H9 (cell line): ENCODE measurements around the gene ALOX12B. TPM values are rescaled to one million over a fixed set of nuclear protein-coding genes. Genes with fewer than 3 reads are reported as not detected.

Experiments
- DNase-seq: peaks from one replicate; pipeline ENCODE4 v3.0.0-alpha.2; 2017
- H2AFZ ChIP-seq: one replicate; pipeline ENCODE4 v1.6.1; 2013; ENCODE audit warnings: mild to moderate bottlenecking, low read length, control low read depth, moderate library complexity
- H2AK5ac ChIP-seq: 2 replicates; pipeline ENCODE4 v1.6.1; 2013; ENCODE audit warnings: low read length, control low read depth, mixed read lengths; ENCODE audit not compliant: insufficient read length
- H2BK120ac ChIP-seq: one replicate; pipeline ENCODE4 v1.6.1; 2013; ENCODE audit warnings: low read depth, mild to moderate bottlenecking, low read length, control low read depth, inconsistent platforms; ENCODE audit not compliant: poor library complexity, severe bottlenecking
- H2BK12ac ChIP-seq: 2 replicates; pipeline ENCODE4 v1.6.1; 2013; ENCODE audit warnings: low read length, control low read depth, mixed read lengths, low read depth; ENCODE audit not compliant: insufficient read length
- H2BK15ac ChIP-seq: 2 replicates; pipeline ENCODE4 v1.6.1; 2013; ENCODE audit warnings: low read depth, low read length, control low read depth
- H2BK20ac ChIP-seq: one replicate; pipeline ENCODE4 v1.6.1; 2013; ENCODE audit warnings: low read depth, mild to moderate bottlenecking, low read length, control low read depth, inconsistent platforms; ENCODE audit not compliant: poor library complexity, severe bottlenecking
- H2BK5ac ChIP-seq: 2 replicates; pipeline ENCODE4 v1.6.1; 2013; ENCODE audit warnings: low read length, control low read depth, mixed read lengths; ENCODE audit not compliant: insufficient read length
- H3K14ac ChIP-seq: 2 replicates; pipeline ENCODE4 v1.6.1; 2013; ENCODE audit warnings: low read length, control low read depth; ENCODE audit not compliant: insufficient read depth
- H3K18ac ChIP-seq: 2 replicates; pipeline ENCODE4 v1.6.1; 2013; ENCODE audit warnings: low read depth, mild to moderate bottlenecking, mixed read lengths, low read length, control low read depth; ENCODE audit not compliant: insufficient read length
- H3K23ac ChIP-seq: 2 replicates; pipeline ENCODE4 v1.6.1; 2013; ENCODE audit warnings: low read length, control low read depth, mixed read lengths, low read depth; ENCODE audit not compliant: insufficient read length
- H3K23me2 ChIP-seq: 2 replicates; pipeline ENCODE4 v1.6.1; 2013; ENCODE audit warnings: low read depth, mild to moderate bottlenecking, mixed read lengths, low read length, control low read depth; ENCODE audit not compliant: insufficient read length, poor library complexity, severe bottlenecking
- H3K27ac ChIP-seq: 2 replicates; pipeline ENCODE4 v1.5.1; 2013; ENCODE audit warnings: low read length, control low read depth, mixed read lengths, low read depth; ENCODE audit not compliant: insufficient read length
- H3K27me3 ChIP-seq: 2 replicates; pipeline ENCODE4 v1.6.1; 2013; ENCODE audit warnings: low read length, control low read depth, inconsistent platforms; ENCODE audit not compliant: insufficient read depth
- H3K4ac ChIP-seq: 2 replicates; pipeline ENCODE4 v1.6.1; 2013; ENCODE audit warnings: low read depth, mild to moderate bottlenecking, control low read depth, inconsistent platforms, low read length, moderate library complexity
- H3K4me1 ChIP-seq: 2 replicates; pipeline ENCODE4 v1.6.1; 2013; ENCODE audit warnings: low read length, control low read depth, inconsistent platforms; ENCODE audit not compliant: insufficient read depth
- H3K4me2 ChIP-seq: 2 replicates; pipeline ENCODE4 v1.6.1; 2013; ENCODE audit warnings: low read length, control low read depth, mixed read lengths; ENCODE audit not compliant: insufficient read length, insufficient read depth
- H3K56ac ChIP-seq: 2 replicates; pipeline ENCODE4 v1.6.1; 2013; ENCODE audit warnings: low read depth, mild to moderate bottlenecking, mixed read lengths, low read length, control low read depth; ENCODE audit not compliant: insufficient read length
- H3K79me1 ChIP-seq: 2 replicates; pipeline ENCODE4 v1.6.1; 2013; ENCODE audit warnings: low read depth, mild to moderate bottlenecking, moderate library complexity, low read length, control low read depth, inconsistent platforms; ENCODE audit not compliant: insufficient read depth, poor library complexity, severe bottlenecking
- H3K79me2 ChIP-seq: 2 replicates; pipeline ENCODE4 v1.6.1; 2013; ENCODE audit warnings: low read length, control low read depth, inconsistent platforms; ENCODE audit not compliant: insufficient read depth
- H3K9ac ChIP-seq: 2 replicates; pipeline ENCODE4 v1.6.1; 2013; ENCODE audit warnings: low read length, control low read depth, mixed read lengths; ENCODE audit not compliant: insufficient read length; ENCODE audit errors: extremely low read depth
- H3K9me3 ChIP-seq: one replicate; pipeline ENCODE4 v1.6.1; 2013; ENCODE audit warnings: low read depth, low read length, inconsistent platforms; ENCODE audit not compliant: control insufficient read depth
- H3T11ph ChIP-seq: one replicate; pipeline ENCODE4 v1.6.1; 2013; ENCODE audit warnings: mild to moderate bottlenecking, low read length, control low read depth, inconsistent platforms
- H4K20me1 ChIP-seq: one replicate; pipeline ENCODE4 v1.6.1; 2013; ENCODE audit not compliant: control insufficient read depth, insufficient read length, insufficient read depth
- H4K5ac ChIP-seq: 2 replicates; pipeline ENCODE4 v1.6.1; 2013; ENCODE audit warnings: low read depth, mild to moderate bottlenecking, mixed read lengths, low read length, control low read depth; ENCODE audit not compliant: insufficient read length
- H4K8ac ChIP-seq: replicated peaks from 2 replicates; pipeline ENCODE4 v1.6.1; 2013; ENCODE audit warnings: low read length, control low read depth, mixed read lengths, low read depth; ENCODE audit not compliant: insufficient read length
- H4K91ac ChIP-seq: 2 replicates; pipeline ENCODE4 v1.6.1; 2013; ENCODE audit warnings: low read depth, mild to moderate bottlenecking, moderate library complexity, mixed read lengths, low read length, control low read depth; ENCODE audit not compliant: insufficient read length
- H3K27ac Mint-ChIP-seq, 3 experiments: 2 replicates in 2 of 3; 3 replicates in 1 of 3; pipeline ENCODE4 v1.8.0; 2020 to 2021; ENCODE audit warnings: mixed read lengths in 3 of 3, mild to moderate bottlenecking in 1 of 3, moderate library complexity in 1 of 3
- H3K27me3 Mint-ChIP-seq: 2 replicates; pipeline ENCODE4 v1.8.0; 2021; ENCODE audit warnings: low read depth, mild to moderate bottlenecking, moderate library complexity, mixed read lengths
- H3K36me3 Mint-ChIP-seq, 3 experiments: 2 replicates in 2 of 3; 3 replicates in 1 of 3; pipeline ENCODE4 v1.8.0; 2020 to 2021; ENCODE audit warnings: low read depth in 3 of 3, mixed read lengths in 3 of 3; ENCODE audit not compliant: insufficient read depth in 1 of 3
- H3K4me1 Mint-ChIP-seq, 2 experiments: 2 replicates each; pipeline ENCODE4 v1.8.0; 2020; ENCODE audit warnings: mixed read lengths in 2 of 2
- H3K4me3 Mint-ChIP-seq, 2 experiments: 2 replicates in 1 of 2; 3 replicates in 1 of 2; pipeline ENCODE4 v1.8.0; 2020 to 2021; ENCODE audit warnings: mild to moderate bottlenecking in 2 of 2, mixed read lengths in 2 of 2, moderate library complexity in 1 of 2
- H3K9me3 Mint-ChIP-seq, 2 experiments: 2 replicates in 1 of 2; 3 replicates in 1 of 2; pipeline ENCODE4 v1.8.0; 2020; ENCODE audit warnings: mild to moderate bottlenecking in 2 of 2, mixed read lengths in 2 of 2, moderate library complexity in 1 of 2
- CTCF ChIP-seq: fragments of 200-600 bp; sonication (generic); conservative IDR thresholded peaks from 3 replicates; pipeline ENCODE4 v1.8.0; 2021; ENCODE audit warnings: antibody characterized with exemption, mild to moderate bottlenecking
- WGBS: extraction: QIAGEN DNeasy Blood & Tissue Kit; methylation state at CpG from one replicate; pipeline ENCODE4 v1.1.7; 2013; ENCODE audit warnings: missing lambda C conversion rate, low lambda C conversion rate, mixed read lengths; ENCODE audit not compliant: insufficient read length; ENCODE audit errors: extremely low coverage; 5-methylcytosine and 5-hydroxymethylcytosine counted together
- total RNA-seq: library from RNA; stranded (reverse); gene quantifications from 2 replicates; pipeline ENCODE4 v1.2.1, GENCODE V29; 2021

ALOX12B gene
- total RNA-seq, 1 experiment from 2014 or later: 1.2 TPM

GRCh38 chr17:8125947-8126490 lies 38.5 kb upstream of the ALOX12B start:
- Mint-ChIP-seq H3K27ac (no peak overlapping the region), H3K36me3 (no peaks in the 10 kb centered on the region; a peak in 1 of 7 replicates)
- no peak overlapping the region for H2BK12ac ChIP-seq

More at GRCh38 chr17:8125947-8126490, 38.5 kb upstream of the ALOX12B start:
- Histone ChIP-seq H3K27me3 (peaks cover 34% of the 10 kb centered on the region), H3K18ac (no peak overlapping the region), H2AFZ (no peak overlapping the region), H4K5ac (no peak overlapping the region), H2BK5ac (no peak overlapping the region), H3K79me2 (no peaks in the 10 kb centered on the region), H3K56ac (no peak overlapping the region), H3K4me2 (peak overlapping the region; percentile 66), H2BK20ac (no peak overlapping the region), H2BK15ac (no peak overlapping the region), H3K4me1 (no peaks in the 10 kb centered on the region; the same call in 1 of the 2 replicates), H3K23ac (no peak overlapping the region), H4K8ac (no peak overlapping the region), H3K27ac (no peak overlapping the region), H3K9ac (no peak overlapping the region), H3T11ph (no peak overlapping the region), H3K4ac (no peak overlapping the region), H3K79me1 (no peaks in the 10 kb centered on the region), H2BK120ac (no peak overlapping the region), H3K14ac (no peak overlapping the region), H4K20me1 (no peaks in the 10 kb centered on the region), H4K91ac (no peak overlapping the region), H2AK5ac (no peak overlapping the region), H3K9me3 (no peaks in the 10 kb centered on the region), H3K23me2 (peaks cover 44% of the 10 kb centered on the region)
- no CpG with 5 or more reads among the region's 35 CpGs for WGBS
- peak overlapping the region; percentile 91 to 93 for H3K4me3 Mint-ChIP-seq
- peaks cover 87% of the 10 kb centered on the region for H3K27me3 Mint-ChIP-seq
- peaks cover 2 to 8% of the 10 kb centered on the region in 2 experiments; a peak in 3 of 5 replicates for H3K9me3 Mint-ChIP-seq
- TF ChIP-seq CTCF: no peak
- DNase-seq: peak; percentile 74
- peaks cover 40 to 41% of the 10 kb centered on the region in 2 experiments for H3K4me1 Mint-ChIP-seq
